DOHH2 (cell line): ENCODE measurements around the gene RCAN3.

Experiments used
- EZH2phosphoT487 ChIP-seq: fragments of 200-600 bp; sonication (generic); IDR thresholded peaks from 2 replicates; pipeline ENCODE4 v1.6.1; 2017; ENCODE audit warnings: borderline replicate concordance, mild to moderate bottlenecking, antibody characterized with exemption, low read length, moderate library complexity, mixed read lengths
- TF ChIP-seq, protein P1 (sequence below): fragments of 200-600 bp; sonication (generic); IDR thresholded peaks from one replicate; pipeline ENCODE4 v1.5.1; 2014; ENCODE audit warnings: antibody characterized with exemption, mild to moderate bottlenecking, low read depth, low read length; ENCODE audit not compliant: poor library complexity, severe bottlenecking

DNA sequence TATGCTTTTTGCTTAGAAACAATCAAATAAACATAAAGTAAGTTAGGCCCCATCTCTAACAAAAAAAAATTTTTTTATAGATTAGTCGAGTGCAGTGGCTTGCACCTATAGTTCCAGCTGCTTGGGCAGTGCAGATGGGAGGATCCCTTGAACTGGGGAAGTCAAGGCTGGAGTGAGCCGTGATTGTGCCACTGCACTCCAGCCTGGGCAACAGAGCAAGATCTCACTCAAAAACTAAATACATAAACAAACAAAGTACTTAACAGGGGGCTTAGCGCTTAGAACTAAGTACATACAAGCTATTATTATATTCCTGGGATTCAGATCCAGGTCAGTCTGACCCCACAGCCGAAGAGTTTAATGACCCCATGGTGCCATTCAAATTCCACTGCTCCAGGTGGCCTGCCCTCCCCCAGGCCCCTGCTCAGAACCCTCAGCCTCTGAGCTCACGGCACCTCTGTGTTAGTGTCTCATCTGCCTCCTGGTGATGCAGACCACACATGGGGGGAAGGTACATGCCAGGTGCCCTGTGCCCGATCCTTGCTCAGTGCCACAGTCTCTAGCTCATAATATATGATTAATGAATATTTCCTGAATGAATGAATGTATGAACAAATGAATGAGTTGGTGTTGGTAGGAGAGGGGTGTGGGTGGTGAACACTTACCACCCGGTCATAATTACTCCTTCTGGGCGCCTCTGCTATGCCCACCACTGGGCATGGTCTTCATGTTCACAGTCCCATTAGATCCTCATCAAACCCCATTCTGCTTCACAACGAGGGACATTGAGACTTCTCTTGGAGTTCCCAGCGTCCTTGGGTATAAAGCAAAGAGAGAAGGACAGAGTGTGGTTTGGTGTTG is 67.9 kb downstream of the RCAN3 start:
- TF ChIP-seq, protein P1, sequence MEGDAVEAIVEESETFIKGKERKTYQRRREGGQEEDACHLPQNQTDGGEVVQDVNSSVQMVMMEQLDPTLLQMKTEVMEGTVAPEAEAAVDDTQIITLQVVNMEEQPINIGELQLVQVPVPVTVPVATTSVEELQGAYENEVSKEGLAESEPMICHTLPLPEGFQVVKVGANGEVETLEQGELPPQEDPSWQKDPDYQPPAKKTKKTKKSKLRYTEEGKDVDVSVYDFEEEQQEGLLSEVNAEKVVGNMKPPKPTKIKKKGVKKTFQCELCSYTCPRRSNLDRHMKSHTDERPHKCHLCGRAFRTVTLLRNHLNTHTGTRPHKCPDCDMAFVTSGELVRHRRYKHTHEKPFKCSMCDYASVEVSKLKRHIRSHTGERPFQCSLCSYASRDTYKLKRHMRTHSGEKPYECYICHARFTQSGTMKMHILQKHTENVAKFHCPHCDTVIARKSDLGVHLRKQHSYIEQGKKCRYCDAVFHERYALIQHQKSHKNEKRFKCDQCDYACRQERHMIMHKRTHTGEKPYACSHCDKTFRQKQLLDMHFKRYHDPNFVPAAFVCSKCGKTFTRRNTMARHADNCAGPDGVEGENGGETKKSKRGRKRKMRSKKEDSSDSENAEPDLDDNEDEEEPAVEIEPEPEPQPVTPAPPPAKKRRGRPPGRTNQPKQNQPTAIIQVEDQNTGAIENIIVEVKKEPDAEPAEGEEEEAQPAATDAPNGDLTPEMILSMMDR: no peak
- TF ChIP-seq EZH2phosphoT487: no peak
